Left lobe of liver (tissue), 2 donors: ENCODE measurements around the gene NAA50. TPM values are rescaled to one million over a fixed set of nuclear protein-coding genes. Genes with fewer than 3 reads are reported as not detected.

ENCODE experiments used
- ATAC-seq: fragments of 200-7000 bp; cut with Tn5 transposase; one replicate; pipeline ENCODE4 v1.9.1; 2020; ENCODE audit warnings: mild to moderate bottlenecking, moderate library complexity
- DNase-seq: peaks from one replicate; pipeline ENCODE4 v3.0.0-alpha.2; 2020; ENCODE audit warnings: low spot score
- total RNA-seq: library from RNA; stranded (reverse); gene quantifications from one replicate; pipeline ENCODE4 v1.2.1, GENCODE V29; 2021
- donor health status: DM: no; HTN: no; CAD: no; lungs with moderate emphysema.
- donor health status: DM: no; HTN: yes; CAD: no.

The NAA50 gene
- total RNA-seq: 54.7 TPM

GRCh38 chr3:113745756-113746547, at the start of gene NAA50:
Gene NAA50, minus strand, starts transcription at chr3:113746249. Its CDS starts 300 bp downstream, at chr3:113745949.
- ATAC-seq (peak; percentile 85), DNase-seq (peak; percentile 96)

- ATAC-seq (no peak), DNase-seq (no peak)
Observed at GRCh38 chr3:113795693-113796092, 49.6 kb upstream of the NAA50 start.

GRCh38 chr3:113794526-113794925, 48.5 kb upstream of the NAA50 start:
- no peak for ATAC-seq

GRCh38 chr3:113791381-113791780, 45.3 kb upstream of the NAA50 start:
- ATAC-seq: no peak
- no peak for DNase-seq

More at GRCh38 chr3:113794526-113794925, 48.5 kb upstream of the NAA50 start:
- no peak for DNase-seq

GRCh38 chr3:113783980-113784379, 37.9 kb upstream of the NAA50 start:
- ATAC-seq (no peak), DNase-seq (no peak)

- no peak for ATAC-seq
- no peak for DNase-seq
Observed at GRCh38 chr3:113783463-113783862, 37.4 kb upstream of the NAA50 start.

- ATAC-seq (no peak), DNase-seq (no peak)
Observed at GRCh38 chr3:113776564-113776963, 30.5 kb upstream of the NAA50 start.

GRCh38 chr3:113775516-113775915, 29.5 kb upstream of the NAA50 start:
- DNase-seq (no peak), ATAC-seq (no peak)

- ATAC-seq: no peak
Observed at GRCh38 chr3:113773381-113773780, 27.3 kb upstream of the NAA50 start.

GRCh38 chr3:113771993-113772392, 25.9 kb upstream of the NAA50 start:
- no peak for DNase-seq
- ATAC-seq: peak; percentile 11

More at GRCh38 chr3:113773381-113773780, 27.3 kb upstream of the NAA50 start:
- DNase-seq: no peak

- ATAC-seq (peak; percentile 78), DNase-seq (no peak)
Observed at GRCh38 chr3:113769551-113769950, 23.5 kb upstream of the NAA50 start.

- no peak for DNase-seq
- no peak for ATAC-seq
Observed at GRCh38 chr3:113764698-113765097, 18.6 kb upstream of the NAA50 start.

- DNase-seq: no peak
- no peak for ATAC-seq
Observed at GRCh38 chr3:113758389-113759024, 12.5 kb upstream of the NAA50 start.

- no peak for ATAC-seq
- no peak for DNase-seq
Observed at GRCh38 chr3:113754494-113755159, 8.6 kb upstream of the NAA50 start.

GRCh38 chr3:113753376-113753985, 7.4 kb upstream of the NAA50 start:
- no peak for ATAC-seq
- DNase-seq: no peak

GRCh38 chr3:113751141-113751540, 5.1 kb upstream of the NAA50 start:
- DNase-seq: no peak
- ATAC-seq: no peak

GRCh38 chr3:113747283-113748046, 1.4 kb upstream of the NAA50 start:
- no peak for DNase-seq
- no peak for ATAC-seq

GRCh38 chr3:113746548-113747282, 666 bp upstream of the NAA50 start, which contains the start of gene ATP6V1A:
Gene ATP6V1A, plus strand, starts transcription at chr3:113747035. Its CDS starts 31,719 bp downstream, at chr3:113778754.
- ATAC-seq (peak; percentile 69), DNase-seq (peak; percentile 91)

GRCh38 chr3:113744941-113745755, 901 bp downstream of the NAA50 start:
- DNase-seq: peak; percentile 71
- peak; percentile 72 for ATAC-seq
